Measurements from ENCODE around the gene HTR3A.

HTR3A gene

GRCh38 chr11:113980785-113981184 lies 5.9 kb downstream of the HTR3A start:
- TF ChIP-seq ZFX (IDR thresholded peaks at IDR 0.05; ENCODE audit: borderline replicate concordance) (no peak), CTCF (IDR thresholded peaks at IDR 0.05) (no peak)

DNA sequence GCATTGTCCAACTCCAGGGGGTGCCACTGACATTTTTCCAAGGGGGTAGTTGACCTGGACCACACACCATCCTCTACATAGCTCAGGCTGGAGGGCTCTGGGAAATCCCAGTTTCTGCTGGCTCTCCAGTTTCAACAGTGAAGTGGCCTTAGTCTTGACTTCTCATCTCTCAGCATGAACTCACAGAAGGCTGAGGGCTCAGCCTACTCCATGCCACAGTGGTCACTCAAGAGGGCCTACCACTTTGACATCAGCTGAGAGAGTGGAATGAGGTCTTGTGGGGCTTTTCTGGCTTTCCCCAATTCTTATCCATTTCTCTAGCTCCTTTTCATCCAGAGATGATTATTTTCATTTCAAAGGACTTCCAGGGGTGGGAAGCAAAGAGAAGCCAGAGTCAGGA lies 7.4 kb downstream of the HTR3A start:
- TF ChIP-seq ZFX (IDR thresholded peaks at IDR 0.05; ENCODE audit: borderline replicate concordance) (no peak), CTCF (IDR thresholded peaks at IDR 0.05) (no peak)
- H3K27ac ChIP-seq: no peak overlapping the region

More at GRCh38 chr11:113980785-113981184, 5.9 kb downstream of the HTR3A start:
- H3K27ac ChIP-seq: no peak overlapping the region

GRCh38 chr11:113984781-113985180 lies 9.9 kb downstream of the HTR3A start:
- H3K27ac ChIP-seq: no peak overlapping the region
- no peak for TF ChIP-seq CTCF (IDR thresholded peaks at IDR 0.05)
- TF ChIP-seq ZFX (IDR thresholded peaks at IDR 0.05; ENCODE audit: borderline replicate concordance): no peak

DNA sequence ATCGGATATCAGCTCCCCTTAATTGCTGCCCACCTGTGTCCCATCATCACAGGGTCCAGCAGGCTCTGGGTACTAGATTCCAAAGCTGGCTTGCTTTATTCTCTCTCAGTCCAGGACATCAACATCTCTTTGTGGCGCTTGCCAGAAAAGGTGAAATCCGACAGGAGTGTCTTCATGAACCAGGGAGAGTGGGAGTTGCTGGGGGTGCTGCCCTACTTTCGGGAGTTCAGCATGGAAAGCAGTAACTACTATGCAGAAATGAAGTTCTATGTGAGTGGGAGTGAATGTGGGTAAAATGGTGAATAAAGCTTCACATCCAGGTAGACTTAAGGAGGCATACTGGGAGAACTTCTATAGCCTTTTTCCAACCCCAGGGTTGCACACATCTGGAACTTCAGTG lies 11.0 kb downstream of the HTR3A start:
- TF ChIP-seq ZFX (IDR thresholded peaks at IDR 0.05; ENCODE audit: borderline replicate concordance) (no peak), CTCF (IDR thresholded peaks at IDR 0.05) (no peak)

DNA sequence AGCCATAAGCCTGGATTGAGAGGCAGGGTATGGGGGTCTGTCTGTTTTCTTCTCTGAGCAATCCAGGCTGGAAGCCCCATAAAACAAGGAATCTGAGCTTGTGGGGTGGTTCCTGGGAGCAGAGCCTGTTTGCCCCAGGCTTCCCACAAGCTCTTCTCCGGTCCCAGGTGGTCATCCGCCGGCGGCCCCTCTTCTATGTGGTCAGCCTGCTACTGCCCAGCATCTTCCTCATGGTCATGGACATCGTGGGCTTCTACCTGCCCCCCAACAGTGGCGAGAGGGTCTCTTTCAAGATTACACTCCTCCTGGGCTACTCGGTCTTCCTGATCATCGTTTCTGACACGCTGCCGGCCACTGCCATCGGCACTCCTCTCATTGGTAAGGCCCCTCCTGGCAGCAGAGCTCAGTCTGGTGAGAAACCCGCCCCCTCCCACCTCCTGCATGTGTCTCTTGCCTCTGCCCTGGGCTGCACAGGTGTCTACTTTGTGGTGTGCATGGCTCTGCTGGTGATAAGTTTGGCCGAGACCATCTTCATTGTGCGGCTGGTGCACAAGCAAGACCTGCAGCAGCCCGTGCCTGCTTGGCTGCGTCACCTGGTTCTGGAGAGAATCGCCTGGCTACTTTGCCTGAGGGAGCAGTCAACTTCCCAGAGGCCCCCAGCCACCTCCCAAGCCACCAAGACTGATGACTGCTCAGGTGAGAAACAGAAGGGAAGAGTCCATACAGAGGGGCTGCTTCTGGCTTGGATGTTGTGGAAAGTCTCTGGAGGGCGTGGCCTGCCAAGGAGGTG lies 11.6 kb downstream of the HTR3A start:
- H3K27ac ChIP-seq: no peak overlapping the region
- TF ChIP-seq CTCF (IDR thresholded peaks at IDR 0.05) (no peak), ZFX (IDR thresholded peaks at IDR 0.05; ENCODE audit: borderline replicate concordance) (no peak)

More for the DNA sequence above, 11.0 kb downstream of the HTR3A start:
- H3K27ac ChIP-seq: no peak overlapping the region

DNA sequence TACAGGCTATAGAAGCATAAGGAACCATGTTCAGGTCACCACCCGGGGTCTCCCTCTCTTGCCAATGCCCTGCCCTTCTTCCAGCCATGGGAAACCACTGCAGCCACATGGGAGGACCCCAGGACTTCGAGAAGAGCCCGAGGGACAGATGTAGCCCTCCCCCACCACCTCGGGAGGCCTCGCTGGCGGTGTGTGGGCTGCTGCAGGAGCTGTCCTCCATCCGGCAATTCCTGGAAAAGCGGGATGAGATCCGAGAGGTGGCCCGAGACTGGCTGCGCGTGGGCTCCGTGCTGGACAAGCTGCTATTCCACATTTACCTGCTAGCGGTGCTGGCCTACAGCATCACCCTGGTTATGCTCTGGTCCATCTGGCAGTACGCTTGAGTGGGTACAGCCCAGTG lies 14.5 kb downstream of the HTR3A start:
- TF ChIP-seq ZFX (IDR thresholded peaks at IDR 0.05; ENCODE audit: borderline replicate concordance) (no peak), CTCF (IDR thresholded peaks at IDR 0.05) (no peak)
- H3K27ac ChIP-seq: no peak overlapping the region

- TF ChIP-seq ZFX (IDR thresholded peaks at IDR 0.05; ENCODE audit: borderline replicate concordance) (no peak), CTCF (IDR thresholded peaks at IDR 0.05) (no peak)
Observed at GRCh38 chr11:113989916-113990315, 15.0 kb downstream of the HTR3A start.

More at GRCh38 chr11:113989916-113990315, 15.0 kb downstream of the HTR3A start:
- no peak overlapping the region for H3K27ac ChIP-seq
